Right lobe of liver (tissue), 4 donors: ENCODE measurements around the gene DDX49.

Experiments used
- CTCF ChIP-seq, 4 donors: fragments of 200-600 bp in 3 of 4; fragments of 450-650 bp in 1 of 4; IDR thresholded peaks; one replicate each; pipeline versions ENCODE4 v1.5.1 to v1.8.0; 2016 to 2022; ENCODE audit warnings: antibody characterized with exemption in 4 of 4, mild to moderate bottlenecking in 2 of 4
- POLR2A ChIP-seq: fragments of 450-650 bp; IDR thresholded peaks from one replicate; pipeline ENCODE4 v1.6.1; 2017; ENCODE audit warnings: antibody characterized with exemption, mild to moderate bottlenecking
- donor health status: DM: no; HTN: no; CAD: no.
- donor health status: DM: no; HTN: no; CAD: no.
- donor health status: DM: no; HTN: yes; CAD: no.

GRCh38 chr19:18886972-18887371 lies 32.5 kb upstream of the DDX49 start:
- TF ChIP-seq CTCF (IDR thresholded peaks at IDR 0.05) (no peak), POLR2A (no peak)
